Effector memory CD4-positive, alpha-beta T cell (primary cell): Measurements from ENCODE around the gene SBK2.

ENCODE experiments used
- DNase-seq, 3 donors: peaks; one replicate each; pipeline ENCODE4 v3.0.0-alpha.2; 2020
- H3K27ac ChIP-seq: 2 replicates; pipeline ENCODE4 v1.7.0; 2013; ENCODE audit warnings: mild to moderate bottlenecking, low read length, moderate library complexity; ENCODE audit not compliant: insufficient read depth, poor library complexity, severe bottlenecking
- H3K27me3 ChIP-seq: replicated peaks from 2 replicates; pipeline ENCODE4 v1.7.0; 2013; ENCODE audit warnings: mild to moderate bottlenecking, low read length; ENCODE audit not compliant: insufficient read depth, control insufficient read depth, poor library complexity, severe bottlenecking
- H3K36me3 ChIP-seq: 2 replicates; pipeline ENCODE4 v1.7.0; 2013; ENCODE audit warnings: mild to moderate bottlenecking, low read length, moderate library complexity; ENCODE audit not compliant: control insufficient read depth, insufficient read depth
- H3K4me1 ChIP-seq: 2 replicates; pipeline ENCODE4 v1.7.0; 2013; ENCODE audit warnings: low read length, mild to moderate bottlenecking; ENCODE audit not compliant: control insufficient read depth, insufficient read depth, poor library complexity, severe bottlenecking
- H3K4me3 ChIP-seq: 2 replicates; pipeline ENCODE4 v1.7.0; 2013; ENCODE audit warnings: low read length, low read depth, mild to moderate bottlenecking; ENCODE audit not compliant: insufficient read depth, poor library complexity, severe bottlenecking
- H3K9me3 ChIP-seq: 2 replicates; pipeline ENCODE4 v1.7.0; 2013; ENCODE audit warnings: mild to moderate bottlenecking, low read length, moderate library complexity; ENCODE audit not compliant: control insufficient read depth

SBK2 gene

GRCh38 chr19:55554302-55554701, 17.4 kb upstream of the SBK2 start:
- H3K27me3 ChIP-seq = no peaks in the 10 kb centered on the region
- H3K27ac ChIP-seq = no peak overlapping the region
- DNase-seq = no peak
- no peaks in the 10 kb centered on the region for H3K36me3 ChIP-seq
- H3K9me3 ChIP-seq = no peaks in the 10 kb centered on the region
- H3K4me3 ChIP-seq = no peak overlapping the region
- H3K4me1 ChIP-seq = no peaks in the 10 kb centered on the region

- Histone ChIP-seq H3K27me3 (no peaks in the 10 kb centered on the region), H3K27ac (no peak overlapping the region), H3K9me3 (no peaks in the 10 kb centered on the region), H3K4me3 (no peak overlapping the region), H3K4me1 (no peaks in the 10 kb centered on the region), H3K36me3 (no peaks in the 10 kb centered on the region)
- DNase-seq = no peak
Observed at GRCh38 chr19:55553217-55554182, 16.6 kb upstream of the SBK2 start.

GRCh38 chr19:55552620-55553019, 15.7 kb upstream of the SBK2 start:
- H3K4me3 ChIP-seq = no peak overlapping the region
- H3K4me1 ChIP-seq = no peaks in the 10 kb centered on the region
- no peak for DNase-seq
- H3K9me3 ChIP-seq = no peaks in the 10 kb centered on the region
- no peaks in the 10 kb centered on the region for H3K27me3 ChIP-seq
- no peak overlapping the region for H3K27ac ChIP-seq
- H3K36me3 ChIP-seq = no peaks in the 10 kb centered on the region

GRCh38 chr19:55552206-55552605, 15.3 kb upstream of the SBK2 start:
- Histone ChIP-seq H3K36me3 (no peaks in the 10 kb centered on the region), H3K9me3 (no peaks in the 10 kb centered on the region), H3K4me3 (no peak overlapping the region), H3K27ac (no peak overlapping the region), H3K27me3 (no peaks in the 10 kb centered on the region), H3K4me1 (no peaks in the 10 kb centered on the region)
- no peak for DNase-seq

GRCh38 chr19:55550321-55550650, 13.4 kb upstream of the SBK2 start:
- H3K36me3 ChIP-seq = no peaks in the 10 kb centered on the region
- H3K9me3 ChIP-seq = no peaks in the 10 kb centered on the region
- no peaks in the 10 kb centered on the region for H3K27me3 ChIP-seq
- H3K27ac ChIP-seq = no peak overlapping the region
- H3K4me1 ChIP-seq = no peaks in the 10 kb centered on the region
- H3K4me3 ChIP-seq = no peak overlapping the region
- DNase-seq = no peak

- no peaks in the 10 kb centered on the region for H3K4me1 ChIP-seq
Observed at GRCh38 chr19:55549500-55550320, 12.8 kb upstream of the SBK2 start.

GRCh38 chr19:55546822-55547614, 10.1 kb upstream of the SBK2 start:
- no peak overlapping the region for H3K4me3 ChIP-seq
- H3K36me3 ChIP-seq = no peaks in the 10 kb centered on the region
- no peak for DNase-seq
- no peaks in the 10 kb centered on the region for H3K9me3 ChIP-seq
- no peak overlapping the region for H3K27ac ChIP-seq
- H3K4me1 ChIP-seq = no peaks in the 10 kb centered on the region
- no peaks in the 10 kb centered on the region for H3K27me3 ChIP-seq

More at GRCh38 chr19:55549500-55550320, 12.8 kb upstream of the SBK2 start:
- Histone ChIP-seq H3K4me3 (no peak overlapping the region), H3K27ac (no peak overlapping the region), H3K36me3 (no peaks in the 10 kb centered on the region), H3K27me3 (no peaks in the 10 kb centered on the region), H3K9me3 (no peaks in the 10 kb centered on the region)
- DNase-seq = no peak

- H3K27ac ChIP-seq = no peak overlapping the region
- no peaks in the 10 kb centered on the region for H3K9me3 ChIP-seq
- no peaks in the 10 kb centered on the region for H3K36me3 ChIP-seq
- no peaks in the 10 kb centered on the region for H3K4me1 ChIP-seq
- no peak for DNase-seq
- no peaks in the 10 kb centered on the region for H3K27me3 ChIP-seq
- no peak overlapping the region for H3K4me3 ChIP-seq
Observed at GRCh38 chr19:55546011-55546410, 9.1 kb upstream of the SBK2 start.

- DNase-seq = no peak
- no peaks in the 10 kb centered on the region for H3K36me3 ChIP-seq
- no peaks in the 10 kb centered on the region for H3K9me3 ChIP-seq
- H3K4me3 ChIP-seq = no peak within 1 kb of the TSS
- H3K27me3 ChIP-seq = no peaks in the 10 kb centered on the region
- H3K4me1 ChIP-seq = no peaks in the 10 kb centered on the region
- H3K27ac ChIP-seq = no peak within 1 kb of the TSS
Observed at GRCh38 chr19:55545443-55545842, 8.5 kb upstream of the SBK2 start, which contains the start of gene SBK3. Gene SBK3 (minus strand): TSS chr19:55545543. CDS start chr19:55545543, 0 bp downstream.
